HepG2 (cell line): ENCODE measurements around the gene ATP6V0A1. TPM values are rescaled to one million over a fixed set of nuclear protein-coding genes. Genes with fewer than 3 reads are reported as not detected.

Source experiments
- BRF2 ChIP-seq: sonication (generic); formaldehyde crosslinking; IDR thresholded peaks from 2 replicates; pipeline ENCODE4 v1.8.1; 2022; ENCODE audit warnings: mild to moderate bottlenecking, missing genetic modification reagents
- ELF4 ChIP-seq: sonication (generic); formaldehyde crosslinking; IDR thresholded peaks from 2 replicates; pipeline ENCODE4 v1.5.0; 2020; ENCODE audit warnings: missing genetic modification reagents, mild to moderate bottlenecking, moderate library complexity, borderline replicate concordance
- ETV6 ChIP-seq: sonication (generic); formaldehyde crosslinking; conservative IDR thresholded peaks from 2 replicates; pipeline ENCODE4 v1.4.0; 2020; ENCODE audit warnings: missing genetic modification reagents
- HNF1B ChIP-seq: sonication (generic); formaldehyde crosslinking; IDR thresholded peaks from 2 replicates; pipeline ENCODE4 v1.5.1; 2020; ENCODE audit warnings: mild to moderate bottlenecking, moderate library complexity, missing genetic modification reagents
- HNRNPLL ChIP-seq: fragments of 200-400 bp; formaldehyde crosslinking; IDR thresholded peaks from 2 replicates; pipeline ENCODE4 v1.6.1; 2017; ENCODE audit warnings: mild to moderate bottlenecking, low read depth, low read length; ENCODE audit not compliant: poor library complexity, severe bottlenecking
- MAX ChIP-seq: IDR thresholded peaks from 2 replicates; pipeline ENCODE4 v1.6.1; 2012; ENCODE audit warnings: inconsistent platforms
- PTBP1 ChIP-seq: fragments of 200-400 bp; formaldehyde crosslinking; IDR thresholded peaks from 2 replicates; pipeline ENCODE4 v1.6.1; 2018; ENCODE audit warnings: low read length, low read depth; ENCODE audit not compliant: poor library complexity, severe bottlenecking
- SOX6 ChIP-seq, 2 experiments: fragments of 450-650 bp in 1 of 2; sonication (generic) in 1 of 2; formaldehyde crosslinking in 1 of 2; IDR thresholded peaks; 2 replicates each; pipeline versions ENCODE4 v1.4.0 to v1.6.1; 2017 to 2020; ENCODE audit warnings: antibody characterized with exemption in 1 of 2, mild to moderate bottlenecking in 1 of 2, missing genetic modification reagents in 1 of 2
- TAF15 ChIP-seq: fragments of 200-400 bp; formaldehyde crosslinking; IDR thresholded peaks from one replicate; pipeline ENCODE4 v1.6.1; 2018; ENCODE audit warnings: mild to moderate bottlenecking, low read depth, low read length; ENCODE audit not compliant: poor library complexity, severe bottlenecking
- TMF1 ChIP-seq: sonication (generic); formaldehyde crosslinking; IDR thresholded peaks from 2 replicates; pipeline ENCODE4 v1.8.1; 2022; ENCODE audit warnings: low read depth, missing genetic modification reagents
- TOPORS ChIP-seq: sonication (generic); formaldehyde crosslinking; IDR thresholded peaks from 2 replicates; pipeline ENCODE4 v1.8.0; 2023; ENCODE audit warnings: mild to moderate bottlenecking, missing genetic modification reagents
- ZNF274 ChIP-seq: sonication (generic); formaldehyde crosslinking; IDR thresholded peaks from 2 replicates; pipeline ENCODE4 v1.5.1; 2020; ENCODE audit warnings: mild to moderate bottlenecking, missing genetic modification reagents
- ZNF318 ChIP-seq: sonication (generic); formaldehyde crosslinking; IDR thresholded peaks from 2 replicates; pipeline ENCODE4 v1.4.0; 2020; ENCODE audit warnings: mild to moderate bottlenecking, missing genetic modification reagents
- ZNF414 ChIP-seq: sonication (generic); formaldehyde crosslinking; IDR thresholded peaks from 2 replicates; pipeline ENCODE4 v1.5.0; 2020; ENCODE audit warnings: missing genetic modification reagents
- ZNF547 ChIP-seq: sonication (generic); formaldehyde crosslinking; IDR thresholded peaks from 2 replicates; pipeline ENCODE4 v1.5.1; 2020; ENCODE audit warnings: mild to moderate bottlenecking, missing genetic modification reagents
- ZNF558 ChIP-seq: sonication (generic); formaldehyde crosslinking; IDR thresholded peaks from 2 replicates; pipeline ENCODE4 v1.9.0; 2022; ENCODE audit warnings: mild to moderate bottlenecking, missing genetic modification reagents, borderline replicate concordance
- polyA plus RNA-seq, 8 experiments: library from polyadenylated mRNA; depleted of rRNA in 3 of 8; stranded (reverse) in 7 of 8; unstranded in 1 of 8; fragments of >200 nt; fragmentation: Illumina TruSeq in 4 of 8; extraction: Trizol in 4 of 8; gene quantifications; 2 replicates each; pipeline versions ENCODE4 v1.2.1 to v1.2.3, GENCODE V29; 2011 to 2016; ENCODE audit warnings: low read depth in 4 of 8, missing spikeins in 1 of 8, mixed read lengths in 1 of 8; ENCODE audit not compliant: insufficient read depth in 1 of 8
- total RNA-seq, 5 experiments: library from RNA; depleted of rRNA; stranded (reverse); fragments of >200 nt; fragmentation: Illumina TruSeq; extraction: Trizol; gene quantifications; 2 replicates each; pipeline ENCODE4 v1.2.3, GENCODE V29; 2016; ENCODE audit warnings: low read depth in 1 of 5

ATP6V0A1 gene
- total and polyA plus RNA-seq, 2 of the 13 experiments (the other 11 are each of a cell fraction or from before 2014, with no cell fraction given), result 27.9 to 54.1 TPM

- TF ChIP-seq ZNF318, result peak; percentile 65
- TF ChIP-seq MAX, result peak; percentile 75
- TF ChIP-seq BRF2 (CRISPR knock-in tag), result no peak
- TF ChIP-seq ETV6, result no peak
- TF ChIP-seq ZNF414 (CRISPR knock-in tag), result peak; percentile 57; the same call in 1 of the 2 replicates
- TF ChIP-seq HNF1B (CRISPR knock-in tag), result no peak
- TF ChIP-seq TMF1 (CRISPR knock-in tag), result 0 out of 2 replicates have a peak, but pooled peaks have one; percentile 57
- TF ChIP-seq ZNF547 (CRISPR knock-in tag), result no peak; the same call in 1 of the 2 replicates
- TF ChIP-seq HNRNPLL, result peak; percentile 88
- TF ChIP-seq TAF15, result peak; percentile 17
- peak; percentile 39; the same call in 1 of the 2 replicates for TF ChIP-seq ZNF274
- TF ChIP-seq ELF4, result no peak
- no peak for TF ChIP-seq SOX6 (IDR thresholded peaks at IDR 0.05)
- TF ChIP-seq SOX6 (CRISPR knock-in tag; IDR thresholded peaks at IDR 0.05), result peak; percentile 43
- 0 out of 2 replicates have a peak, but pooled peaks have one; percentile 26 for TF ChIP-seq ZNF558 (CRISPR knock-in tag)
- 0 out of 2 replicates have a peak, but pooled peaks have one; percentile 43 for TF ChIP-seq TOPORS
- peak; percentile 39 for TF ChIP-seq PTBP1
Measured at GRCh38 chr17:42422412-42422957, 36.2 kb upstream of the ATP6V0A1 start (continued).
